Mucosa of descending colon (tissue), 3 donors: Measurements from ENCODE around the gene BICRA. TPM values are rescaled to one million over a fixed set of nuclear protein-coding genes. Genes with fewer than 3 reads are reported as not detected.
A peak's percentile ranks its signal among the peaks of the same experiment; 100 is the strongest.

Source experiments
- ATAC-seq: fragments of 200-7000 bp; cut with Tn5 transposase; one replicate; pipeline ENCODE4 v1.9.1; 2020; ENCODE audit warnings: mild to moderate bottlenecking, moderate library complexity
- DNase-seq, 3 donors: peaks; one replicate each; pipeline ENCODE4 v3.0.0-alpha.2; 2020
- H3K36me3 ChIP-seq: fragments of 200-600 bp; one replicate; pipeline ENCODE4 v1.8.0; 2021; ENCODE audit warnings: low read depth, mild to moderate bottlenecking
- H3K4me1 ChIP-seq: fragments of 200-600 bp; one replicate; pipeline ENCODE4 v1.8.0; 2021; ENCODE audit warnings: low read depth, mild to moderate bottlenecking
- H3K4me3 ChIP-seq: fragments of 200-600 bp; one replicate; pipeline ENCODE4 v1.8.0; 2021; ENCODE audit warnings: mild to moderate bottlenecking
- H3K9me3 ChIP-seq: fragments of 200-600 bp; one replicate; pipeline ENCODE4 v1.8.0; 2021; ENCODE audit warnings: mild to moderate bottlenecking
- intact Hi-C, 2 donors: fragments of 100-400 bp; cut with DNase I in 1 of 2; cut with micrococcal nuclease in 1 of 2; formaldehyde crosslinking; loops; one replicate each; pipeline versions ENCODE4 v1.11.0 to v1.11.1; 2022; cut with DNase I, micrococcal nuclease
- total RNA-seq, 3 donors: library from RNA; stranded (reverse); fragmentation: NEBNext Ultra II Directional in 2 of 3; extraction: Animal tissue kit (Norgen Biotek cat#: 25700) in 2 of 3; gene quantifications; one replicate each; pipeline versions ENCODE4 v1.2.1 to v1.2.4, GENCODE V29; 2021 to 2023
- TF ChIP-seq, protein P1 (sequence below): fragments of 200-600 bp; IDR thresholded peaks from one replicate; pipeline ENCODE4 v1.8.0; 2022; ENCODE audit warnings: antibody characterized with exemption, mild to moderate bottlenecking
- donor health status: DM: no; HTN: no; CAD: no; lungs with moderate emphysema.
- donor health status: DM: no; HTN: no; CAD: no.
- donor health status: DM: no; HTN: yes; CAD: no.

Gene BICRA
- total RNA-seq, 3 donors from 2014 or later: 18.1 to 19.7 (median 18.5) TPM

DNA sequence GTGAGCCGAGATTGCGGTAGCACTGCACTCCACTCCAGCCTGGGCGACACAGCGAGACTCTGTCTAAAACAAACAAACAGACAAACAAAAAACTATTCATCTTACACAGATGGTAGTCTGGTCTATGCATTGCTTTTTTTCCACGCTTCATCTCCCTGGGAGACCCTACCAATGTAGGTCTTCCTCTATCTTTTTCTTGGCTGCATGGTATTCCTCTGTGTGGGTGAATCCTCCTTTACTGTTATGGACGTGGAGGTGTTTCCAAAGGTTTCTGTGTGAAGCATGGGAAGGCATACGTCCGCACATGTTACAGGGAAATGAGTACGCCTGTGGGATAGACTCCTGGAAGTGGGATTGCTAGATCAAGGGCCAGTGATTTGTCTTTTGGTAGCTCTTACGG lies 5.6 kb downstream of the BICRA start:
- no peak for DNase-seq
- ATAC-seq: no peak
- H3K4me3 ChIP-seq: no peak overlapping the region
- intact Hi-C loops: no loop called here
- H3K36me3 ChIP-seq: no peaks in the 10 kb centered on the region
- peaks cover 20% of the 10 kb centered on the region for H3K4me1 ChIP-seq
- no peaks in the 10 kb centered on the region for H3K9me3 ChIP-seq
- TF ChIP-seq, protein P1, sequence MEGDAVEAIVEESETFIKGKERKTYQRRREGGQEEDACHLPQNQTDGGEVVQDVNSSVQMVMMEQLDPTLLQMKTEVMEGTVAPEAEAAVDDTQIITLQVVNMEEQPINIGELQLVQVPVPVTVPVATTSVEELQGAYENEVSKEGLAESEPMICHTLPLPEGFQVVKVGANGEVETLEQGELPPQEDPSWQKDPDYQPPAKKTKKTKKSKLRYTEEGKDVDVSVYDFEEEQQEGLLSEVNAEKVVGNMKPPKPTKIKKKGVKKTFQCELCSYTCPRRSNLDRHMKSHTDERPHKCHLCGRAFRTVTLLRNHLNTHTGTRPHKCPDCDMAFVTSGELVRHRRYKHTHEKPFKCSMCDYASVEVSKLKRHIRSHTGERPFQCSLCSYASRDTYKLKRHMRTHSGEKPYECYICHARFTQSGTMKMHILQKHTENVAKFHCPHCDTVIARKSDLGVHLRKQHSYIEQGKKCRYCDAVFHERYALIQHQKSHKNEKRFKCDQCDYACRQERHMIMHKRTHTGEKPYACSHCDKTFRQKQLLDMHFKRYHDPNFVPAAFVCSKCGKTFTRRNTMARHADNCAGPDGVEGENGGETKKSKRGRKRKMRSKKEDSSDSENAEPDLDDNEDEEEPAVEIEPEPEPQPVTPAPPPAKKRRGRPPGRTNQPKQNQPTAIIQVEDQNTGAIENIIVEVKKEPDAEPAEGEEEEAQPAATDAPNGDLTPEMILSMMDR: no peak

DNA sequence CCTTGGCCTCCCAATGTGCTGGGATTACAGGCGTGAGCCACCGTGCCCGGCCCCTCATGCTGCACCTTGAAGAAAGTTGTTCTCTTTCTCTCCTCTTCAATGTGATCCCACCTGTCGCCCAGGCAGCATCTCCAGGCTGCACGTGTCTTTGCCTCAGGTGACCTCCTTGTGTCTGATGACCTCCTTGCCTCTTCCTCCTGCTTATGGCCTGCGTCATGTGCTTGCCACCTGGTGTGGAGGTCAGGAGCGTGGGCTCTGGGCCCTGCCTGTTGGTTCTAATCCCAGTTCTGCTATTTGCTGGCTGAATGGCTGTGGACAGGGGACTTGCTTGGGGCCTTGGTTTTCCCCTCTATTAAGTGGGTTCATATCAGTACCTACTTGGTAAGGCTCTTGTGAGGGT lies 6.3 kb downstream of the BICRA start:
- Histone ChIP-seq H3K9me3 (no peaks in the 10 kb centered on the region), H3K4me1 (peaks cover 20% of the 10 kb centered on the region), H3K4me3 (no peak overlapping the region), H3K36me3 (no peaks in the 10 kb centered on the region)
- DNase-seq (no peak), ATAC-seq (no peak)
- TF ChIP-seq, protein P1: no peak
- intact Hi-C loops: no loop called here

DNA sequence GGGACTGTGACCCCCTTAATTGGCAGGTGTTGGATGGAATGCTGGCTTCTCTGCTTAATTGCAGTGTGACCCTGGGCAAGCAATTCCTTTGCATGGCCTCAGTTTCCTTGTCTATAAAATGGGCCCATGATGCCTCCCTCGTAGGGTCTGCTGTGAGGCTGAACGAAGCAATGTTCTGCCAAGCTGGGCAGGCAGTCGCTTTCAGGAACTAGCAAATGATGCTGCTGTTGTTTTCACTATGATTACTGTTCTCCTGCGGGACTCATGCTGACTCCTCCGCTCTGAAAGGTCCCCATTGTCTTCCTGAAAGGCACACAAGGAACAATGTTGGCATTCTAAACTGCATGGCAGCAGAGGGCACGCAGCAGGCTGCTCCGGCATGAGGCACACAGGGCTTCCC lies 6.8 kb downstream of the BICRA start:
- peaks cover 18% of the 10 kb centered on the region for H3K4me1 ChIP-seq
- intact Hi-C loops: no loop called here
- no peaks in the 10 kb centered on the region for H3K36me3 ChIP-seq
- no peaks in the 10 kb centered on the region for H3K9me3 ChIP-seq
- H3K4me3 ChIP-seq: no peak overlapping the region
- DNase-seq (no peak), ATAC-seq (no peak)
- TF ChIP-seq, protein P1: no peak

DNA sequence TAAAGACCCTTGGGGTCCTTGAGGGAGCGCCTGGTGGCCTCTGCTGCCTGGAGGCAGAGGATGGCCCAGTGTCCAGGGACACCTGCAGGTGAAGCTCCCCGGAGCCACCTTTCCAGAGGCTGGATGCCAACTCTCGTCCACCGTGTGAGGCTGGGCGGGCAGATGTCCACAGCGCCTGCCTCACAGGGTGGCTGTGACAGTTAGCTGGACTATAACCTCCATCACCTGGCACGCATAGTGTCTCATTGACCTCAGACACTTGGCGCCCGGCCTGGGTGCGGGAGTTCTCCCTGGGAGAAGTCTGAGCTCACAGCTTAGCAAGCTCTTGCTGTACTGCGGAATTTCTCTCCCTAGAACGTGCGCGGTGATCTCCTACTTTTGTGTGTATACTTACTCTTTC lies 9.8 kb downstream of the BICRA start:
- intact Hi-C loops: no loop called here
- peak in 1 of 3 donors; percentile 48 for DNase-seq
- Histone ChIP-seq H3K36me3 (no peaks in the 10 kb centered on the region), H3K4me1 (peaks cover 11% of the 10 kb centered on the region), H3K4me3 (no peak overlapping the region), H3K9me3 (no peaks in the 10 kb centered on the region)
- peak; percentile 51 for ATAC-seq
- TF ChIP-seq, protein P1: no peak

DNA sequence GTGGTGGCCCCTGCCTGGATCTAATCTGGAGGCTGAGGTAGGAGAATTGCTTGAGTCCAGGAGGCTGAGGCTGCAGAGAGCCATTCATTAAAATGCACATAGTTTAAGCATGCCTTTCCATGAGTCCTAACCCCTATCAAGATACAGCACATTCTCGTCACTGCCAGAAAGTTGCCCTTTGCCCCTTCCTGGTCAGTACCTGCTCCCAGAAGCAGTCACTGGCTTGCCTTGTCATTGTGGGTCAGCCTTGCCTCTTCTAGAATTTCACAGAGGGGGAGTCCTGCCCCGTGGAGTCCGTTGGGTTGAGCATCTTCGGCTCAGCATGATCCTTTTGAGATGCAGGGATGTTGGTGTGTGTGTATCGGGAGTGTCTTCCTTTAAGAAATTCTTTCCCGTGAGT lies 10.8 kb downstream of the BICRA start:
- ATAC-seq (peak; percentile 57), DNase-seq (no peak)
- Histone ChIP-seq H3K9me3 (no peaks in the 10 kb centered on the region), H3K4me1 (peaks cover 14% of the 10 kb centered on the region), H3K4me3 (no peak overlapping the region), H3K36me3 (no peaks in the 10 kb centered on the region)
- intact Hi-C loops: no loop called here
- TF ChIP-seq, protein P1: no peak
